Kidney glomerular epithelial cell (primary cell): ENCODE data around the gene PRTFDC1.

Experiments
- DNase-seq: peaks from one replicate; lab custom pipeline; 2025; lab: John Stamatoyannopoulos, UW

The PRTFDC1 gene

GRCh38 chr10:24904824-24905223 lies 47.6 kb downstream of the PRTFDC1 start:
- DNase-seq: no peak

- DNase-seq: no peak
Observed at GRCh38 chr10:24902400-24902728, 50.0 kb downstream of the PRTFDC1 start.

GRCh38 chr10:24901686-24902399 lies 50.6 kb downstream of the PRTFDC1 start:
- peak; percentile 99 for DNase-seq

GRCh38 chr10:24900888-24901685 lies 51.3 kb downstream of the PRTFDC1 start:
- no peak for DNase-seq

- no peak for DNase-seq
Observed at GRCh38 chr10:24899571-24899970, 52.8 kb downstream of the PRTFDC1 start.

GRCh38 chr10:24898501-24898900 lies 53.9 kb downstream of the PRTFDC1 start:
- DNase-seq: no peak

GRCh38 chr10:24897326-24897926 lies 55.0 kb downstream of the PRTFDC1 start:
- no peak for DNase-seq

GRCh38 chr10:24894728-24895127 lies 57.7 kb downstream of the PRTFDC1 start:
- no peak for DNase-seq

- DNase-seq: peak; percentile 67
Observed at GRCh38 chr10:24894309-24894708, 58.1 kb downstream of the PRTFDC1 start.

GRCh38 chr10:24893127-24893526 lies 59.3 kb downstream of the PRTFDC1 start:
- DNase-seq: no peak

GRCh38 chr10:24891823-24892222 lies 60.6 kb downstream of the PRTFDC1 start:
- DNase-seq: peak; percentile 87

GRCh38 chr10:24889639-24890038 lies 62.8 kb downstream of the PRTFDC1 start:
- peak; percentile 12 for DNase-seq

GRCh38 chr10:24887855-24888231 lies 64.6 kb downstream of the PRTFDC1 start:
- DNase-seq: no peak

- DNase-seq: no peak
Observed at GRCh38 chr10:24886290-24886680, 66.1 kb downstream of the PRTFDC1 start.

GRCh38 chr10:24885551-24886289 lies 66.7 kb downstream of the PRTFDC1 start:
- DNase-seq: no peak

GRCh38 chr10:24884793-24885192 lies 67.6 kb downstream of the PRTFDC1 start:
- no peak for DNase-seq

- no peak for DNase-seq
Observed at GRCh38 chr10:24884316-24884715, 68.1 kb downstream of the PRTFDC1 start.

- DNase-seq: no peak
Observed at GRCh38 chr10:24883176-24883575, 69.2 kb downstream of the PRTFDC1 start.

- no peak for DNase-seq
Observed at GRCh38 chr10:24882047-24882698, 70.2 kb downstream of the PRTFDC1 start.

GRCh38 chr10:24879861-24880260 lies 72.5 kb downstream of the PRTFDC1 start:
- no peak for DNase-seq

- DNase-seq: no peak
Observed at GRCh38 chr10:24874133-24874532, 78.3 kb downstream of the PRTFDC1 start.

GRCh38 chr10:24873281-24873683 lies 79.1 kb downstream of the PRTFDC1 start:
- DNase-seq: peak; percentile 19
